Measurements from ENCODE around the gene KIF6. TPM values are rescaled to one million over a fixed set of nuclear protein-coding genes. Genes with fewer than 3 reads are reported as not detected.

KIF6 gene
- total RNA-seq, 1 donor from 2014 or later: 1.5 TPM

GRCh38 chr6:39617026-39617425, 108.2 kb downstream of the KIF6 start:
- Mint-ChIP-seq H3K9me3 (no peaks in the 10 kb centered on the region), H3K27ac (ENCODE audit: unreplicated experiment) (no peak overlapping the region), H3K27me3 (ENCODE audit: low read depth) (no peaks in the 10 kb centered on the region), H3K4me3 (no peak overlapping the region), H3K4me1 (peaks cover 28% of the 10 kb centered on the region), H3K36me3 (ENCODE audit: low read depth) (no peaks in the 10 kb centered on the region)
- no peak for TF ChIP-seq CTCF (conservative IDR thresholded peaks at IDR 0.05)
- no peak for DNase-seq (ENCODE audit: low read depth, low spot score)

GRCh38 chr6:39615622-39616021, 109.6 kb downstream of the KIF6 start:
- no peak overlapping the region for H3K27ac Mint-ChIP-seq (ENCODE audit: unreplicated experiment)
- no peaks in the 10 kb centered on the region for H3K9me3 Mint-ChIP-seq

GRCh38 chr6:39614393-39614950, 110.7 kb downstream of the KIF6 start:
- no peaks in the 10 kb centered on the region for H3K36me3 Mint-ChIP-seq (ENCODE audit: low read depth)
- peaks cover 38% of the 10 kb centered on the region for H3K4me1 Mint-ChIP-seq
- H3K27me3 Mint-ChIP-seq (ENCODE audit: low read depth): no peaks in the 10 kb centered on the region
- TF ChIP-seq CTCF (conservative IDR thresholded peaks at IDR 0.05): no peak
- DNase-seq (ENCODE audit: low read depth, low spot score): no peak
- H3K27ac Mint-ChIP-seq (ENCODE audit: unreplicated experiment): no peak overlapping the region
- no peaks in the 10 kb centered on the region for H3K9me3 Mint-ChIP-seq
- H3K4me3 Mint-ChIP-seq: no peak overlapping the region

More at GRCh38 chr6:39615622-39616021, 109.6 kb downstream of the KIF6 start:
- Mint-ChIP-seq H3K27me3 (ENCODE audit: low read depth) (no peaks in the 10 kb centered on the region), H3K36me3 (ENCODE audit: low read depth) (no peaks in the 10 kb centered on the region), H3K4me1 (peaks cover 28% of the 10 kb centered on the region), H3K4me3 (no peak overlapping the region)
- TF ChIP-seq CTCF (conservative IDR thresholded peaks at IDR 0.05): no peak
- DNase-seq (ENCODE audit: low read depth, low spot score): no peak

GRCh38 chr6:39610221-39610620, 115.0 kb downstream of the KIF6 start:
- Mint-ChIP-seq H3K9me3 (no peaks in the 10 kb centered on the region), H3K27me3 (ENCODE audit: low read depth) (no peaks in the 10 kb centered on the region), H3K4me3 (no peak overlapping the region), H3K36me3 (ENCODE audit: low read depth) (no peaks in the 10 kb centered on the region), H3K27ac (ENCODE audit: unreplicated experiment) (no peak overlapping the region), H3K4me1 (peaks cover 14% of the 10 kb centered on the region)
- no peak for DNase-seq (ENCODE audit: low read depth, low spot score)
- TF ChIP-seq CTCF (conservative IDR thresholded peaks at IDR 0.05): no peak

- H3K27me3 Mint-ChIP-seq (ENCODE audit: low read depth): no peaks in the 10 kb centered on the region
- no peak for TF ChIP-seq CTCF (conservative IDR thresholded peaks at IDR 0.05)
- H3K4me3 Mint-ChIP-seq: no peak overlapping the region
- no peaks in the 10 kb centered on the region for H3K36me3 Mint-ChIP-seq (ENCODE audit: low read depth)
- H3K27ac Mint-ChIP-seq (ENCODE audit: unreplicated experiment): no peak overlapping the region
- no peak for DNase-seq (ENCODE audit: low read depth, low spot score)
- H3K4me1 Mint-ChIP-seq: peaks cover 14% of the 10 kb centered on the region
- H3K9me3 Mint-ChIP-seq: no peaks in the 10 kb centered on the region
Measured at GRCh38 chr6:39608652-39609345, 116.4 kb downstream of the KIF6 start.
